WTC11 (cell line): Measurements from ENCODE around the gene FAM181A. TPM values are rescaled to one million over a fixed set of nuclear protein-coding genes. Genes with fewer than 3 reads are reported as not detected.

Experiments
- ATAC-seq: fragments of 200-7000 bp; cut with Tn5 transposase; 2 replicates; pipeline ENCODE4 v1.10.0; 2021; ENCODE audit warnings: mild to moderate bottlenecking, moderate library complexity
- CTCF ChIA-PET: fragments of 300-600 bp; sonication (Branson Sonifier 250); formaldehyde crosslinking; loops from one replicate; lab custom pipeline; 2021; ENCODE audit warnings: antibody characterized with exemption; lab: Charles Lee
- POLR2A ChIA-PET: fragments of 350-600 bp; sonication (Branson Sonifier 250); formaldehyde crosslinking; loops from one replicate; lab custom pipeline; 2021; ENCODE audit warnings: antibody characterized with exemption; lab: Charles Lee
- DNase-seq: peaks from one replicate; pipeline ENCODE4 v3.0.0; 2021; ENCODE audit warnings: low spot score
- H3K27ac Mint-ChIP-seq: 2 replicates; pipeline ENCODE4 v1.8.0; 2021; ENCODE audit warnings: mixed read lengths
- H3K27me3 Mint-ChIP-seq: 2 replicates; pipeline ENCODE4 v1.8.0; 2021; ENCODE audit warnings: low read depth, mild to moderate bottlenecking, moderate library complexity, mixed read lengths
- H3K36me3 Mint-ChIP-seq: 2 replicates; pipeline ENCODE4 v1.8.0; 2021; ENCODE audit warnings: mixed read lengths
- H3K4me1 Mint-ChIP-seq: 2 replicates; pipeline ENCODE4 v1.8.0; 2022; ENCODE audit warnings: mixed read lengths
- H3K4me3 Mint-ChIP-seq: 2 replicates; pipeline ENCODE4 v1.8.0; 2021; ENCODE audit warnings: mild to moderate bottlenecking, moderate library complexity, mixed read lengths
- H3K9me3 Mint-ChIP-seq: 2 replicates; pipeline ENCODE4 v1.8.0; 2021; ENCODE audit warnings: mixed read lengths
- AR ChIP-seq: fragments of 250-450 bp; sonication (Bioruptor Pico); IDR thresholded peaks from 2 replicates; pipeline ENCODE4 v1.9.0; 2021; ENCODE audit warnings: mild to moderate bottlenecking
- CREB1 ChIP-seq: sonication (generic); formaldehyde crosslinking; IDR thresholded peaks from 2 replicates; pipeline ENCODE4 v1.8.0; 2023; ENCODE audit warnings: mild to moderate bottlenecking, missing genetic modification reagents
- ERG ChIP-seq: fragments of 250-450 bp; sonication (Bioruptor Pico); IDR thresholded peaks from 2 replicates; pipeline ENCODE4 v1.8.0; 2021; ENCODE audit warnings: mild to moderate bottlenecking
- ESRRA ChIP-seq: sonication (generic); formaldehyde crosslinking; IDR thresholded peaks from 2 replicates; pipeline ENCODE4 v1.8.1; 2022; ENCODE audit warnings: mild to moderate bottlenecking, missing genetic modification reagents, borderline replicate concordance
- FOXP1 ChIP-seq: sonication (generic); formaldehyde crosslinking; IDR thresholded peaks from 2 replicates; pipeline ENCODE4 v1.8.0; 2022; ENCODE audit warnings: missing genetic modification reagents, mild to moderate bottlenecking, moderate library complexity, borderline replicate concordance
- GABPB1 ChIP-seq: sonication (generic); formaldehyde crosslinking; IDR thresholded peaks from 2 replicates; pipeline ENCODE4 v1.8.1; 2023; ENCODE audit warnings: mild to moderate bottlenecking, missing genetic modification reagents
- GRHL2 ChIP-seq: fragments of 250-450 bp; sonication (Bioruptor Pico); IDR thresholded peaks from 2 replicates; pipeline ENCODE4 v1.8.0; 2022; ENCODE audit warnings: mild to moderate bottlenecking, moderate library complexity; ENCODE audit not compliant: insufficient replicate concordance, severe bottlenecking
- IRF1 ChIP-seq: sonication (generic); formaldehyde crosslinking; IDR thresholded peaks from 2 replicates; pipeline ENCODE4 v1.8.0; 2023; ENCODE audit warnings: missing genetic modification reagents
- MXD4 ChIP-seq: fragments of 250-450 bp; sonication (Bioruptor Pico); IDR thresholded peaks from 2 replicates; pipeline ENCODE4 v1.8.0; 2021; ENCODE audit warnings: mild to moderate bottlenecking, moderate library complexity, borderline replicate concordance
- RELA ChIP-seq: sonication (generic); formaldehyde crosslinking; IDR thresholded peaks from 2 replicates; pipeline ENCODE4 v1.8.1; 2022; ENCODE audit warnings: missing genetic modification reagents, mild to moderate bottlenecking, borderline replicate concordance
- SMAD3 ChIP-seq: sonication (generic); formaldehyde crosslinking; IDR thresholded peaks from 2 replicates; pipeline ENCODE4 v1.8.0; 2022; ENCODE audit warnings: missing genetic modification reagents, mild to moderate bottlenecking, borderline replicate concordance
- SMAD4 ChIP-seq: sonication (generic); formaldehyde crosslinking; IDR thresholded peaks from 2 replicates; pipeline ENCODE4 v1.8.0; 2022; ENCODE audit warnings: mild to moderate bottlenecking, missing genetic modification reagents
- ZNF416 ChIP-seq: fragments of 250-450 bp; sonication (Bioruptor Pico); IDR thresholded peaks from 2 replicates; pipeline ENCODE4 v1.9.0; 2021; ENCODE audit warnings: mild to moderate bottlenecking, inconsistent platforms
- ZNF512 ChIP-seq: sonication (generic); formaldehyde crosslinking; IDR thresholded peaks from 2 replicates; pipeline ENCODE4 v1.8.1; 2022; ENCODE audit warnings: missing genetic modification reagents, borderline replicate concordance
- ZNF671 ChIP-seq: fragments of 250-450 bp; sonication (Bioruptor Pico); IDR thresholded peaks from 2 replicates; pipeline ENCODE4 v1.8.0; 2021; ENCODE audit warnings: mild to moderate bottlenecking
- total RNA-seq: library from RNA; stranded (reverse); gene quantifications from 3 replicates; pipeline ENCODE4 v1.2.3, GENCODE V29; 2021

FAM181A gene
- total RNA-seq, 1 experiment from 2014 or later: not detected

- ChIA-PET POLR2A (interaction anchor here (0.6 kb wide), 1 partner anchor 15 kb away, joined by 4 read pairs; no protein-coding TSS in a partner anchor), CTCF (interaction anchor here (0.8 to 4.8 kb wide), 2 partner anchors 35 to 60 kb away, joined by 3 to 30 read pairs; no protein-coding TSS in a partner anchor)
- no peaks in the 10 kb centered on the region for H3K36me3 Mint-ChIP-seq
- ATAC-seq (no peak), DNase-seq (no peak)
- peak; percentile 66; the same call in 1 of the 2 replicates for TF ChIP-seq GABPB1
- TF ChIP-seq SMAD3 (CRISPR knock-in tag): no peak
- peaks cover 8% of the 10 kb centered on the region for H3K4me1 Mint-ChIP-seq
- H3K4me3 Mint-ChIP-seq: no peak overlapping the region
- no peaks in the 10 kb centered on the region for H3K27me3 Mint-ChIP-seq
- H3K27ac Mint-ChIP-seq: no peak overlapping the region
- no peaks in the 10 kb centered on the region for H3K9me3 Mint-ChIP-seq
Measured at GRCh38 chr14:93974833-93975232, 47.7 kb downstream of the FAM181A start.

- POLR2A ChIA-PET: no interaction called here
- TF ChIP-seq ZNF512 (CRISPR knock-in tag) (no peak), ZNF416 (CRISPR knock-in tag) (no peak), AR (CRISPR knock-in tag) (no peak), ERG (CRISPR knock-in tag) (no peak), GRHL2 (CRISPR knock-in tag) (no peak), SMAD4 (CRISPR knock-in tag) (no peak), RELA (no peak), IRF1 (CRISPR knock-in tag) (no peak), ZNF671 (no peak), ESRRA (CRISPR knock-in tag) (no peak), CREB1 (CRISPR knock-in tag) (no peak), MXD4 (CRISPR knock-in tag) (no peak), FOXP1 (CRISPR knock-in tag) (no peak)
- H3K4me3 Mint-ChIP-seq: no peak overlapping the region
- peaks cover 8% of the 10 kb centered on the region for H3K4me1 Mint-ChIP-seq
- DNase-seq: no peak
- no peak for ATAC-seq
- no peaks in the 10 kb centered on the region for H3K9me3 Mint-ChIP-seq
- peak overlapping the region; percentile 4; the same call in 1 of the 2 replicates for H3K27ac Mint-ChIP-seq
- no peaks in the 10 kb centered on the region for H3K36me3 Mint-ChIP-seq
- CTCF ChIA-PET: interaction anchor here (4.8 kb wide), 1 partner anchor 36 kb away, joined by 30 read pairs; no protein-coding TSS in a partner anchor
- H3K27me3 Mint-ChIP-seq: no peaks in the 10 kb centered on the region
Measured at GRCh38 chr14:93975791-93976476, 48.8 kb downstream of the FAM181A start.
